Measurements from ENCODE around the gene TNNI3K.

GRCh38 chr1:74407902-74408301 lies 172.7 kb downstream of the TNNI3K start:
- TF ChIP-seq, protein P1, sequence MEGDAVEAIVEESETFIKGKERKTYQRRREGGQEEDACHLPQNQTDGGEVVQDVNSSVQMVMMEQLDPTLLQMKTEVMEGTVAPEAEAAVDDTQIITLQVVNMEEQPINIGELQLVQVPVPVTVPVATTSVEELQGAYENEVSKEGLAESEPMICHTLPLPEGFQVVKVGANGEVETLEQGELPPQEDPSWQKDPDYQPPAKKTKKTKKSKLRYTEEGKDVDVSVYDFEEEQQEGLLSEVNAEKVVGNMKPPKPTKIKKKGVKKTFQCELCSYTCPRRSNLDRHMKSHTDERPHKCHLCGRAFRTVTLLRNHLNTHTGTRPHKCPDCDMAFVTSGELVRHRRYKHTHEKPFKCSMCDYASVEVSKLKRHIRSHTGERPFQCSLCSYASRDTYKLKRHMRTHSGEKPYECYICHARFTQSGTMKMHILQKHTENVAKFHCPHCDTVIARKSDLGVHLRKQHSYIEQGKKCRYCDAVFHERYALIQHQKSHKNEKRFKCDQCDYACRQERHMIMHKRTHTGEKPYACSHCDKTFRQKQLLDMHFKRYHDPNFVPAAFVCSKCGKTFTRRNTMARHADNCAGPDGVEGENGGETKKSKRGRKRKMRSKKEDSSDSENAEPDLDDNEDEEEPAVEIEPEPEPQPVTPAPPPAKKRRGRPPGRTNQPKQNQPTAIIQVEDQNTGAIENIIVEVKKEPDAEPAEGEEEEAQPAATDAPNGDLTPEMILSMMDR (conservative IDR thresholded peaks at IDR 0.05; ENCODE audit: low read depth, low read length), result no peak
- no peak for TF ChIP-seq EZH2phosphoT487 (IDR thresholded peaks at IDR 0.05; ENCODE audit: borderline replicate concordance, low read length)
